Caco-2 (cell line): ENCODE results near the gene ZNF543. TPM values are rescaled to one million over a fixed set of nuclear protein-coding genes. Genes with fewer than 3 reads are reported as not detected.
A peak's percentile ranks its signal among the peaks of the same experiment; 100 is the strongest.
"Not testable (repeated sequence)": the region's sequence is repeated elsewhere in the genome, so short reads cannot be mapped to it uniquely, and the experiment has no call there.

Experiments used
- BruUV-seq: library from RNA; stranded (reverse); fragments of 400-500 nt; replicated peaks from 2 replicates; lab custom pipeline; 2021; lab: Mats Ljungman, UMichigan
- CTCF ChIA-PET: fragments of 300-600 bp; sonication (Branson Sonifier 250); formaldehyde crosslinking; loops from one replicate; lab custom pipeline; 2022; ENCODE audit warnings: antibody characterized with exemption; lab: Charles Lee
- POLR2A ChIA-PET: fragments of 300-600 bp; sonication (Branson Sonifier 250); formaldehyde crosslinking; loops from one replicate; lab custom pipeline; 2022; ENCODE audit warnings: antibody characterized with exemption; lab: Charles Lee
- DNase-seq, 2 experiments: peaks; one replicate each; pipeline versions ENCODE4 v3.0.0 to v3.0.0-alpha.2; 2020 to 2022
- H3K27me3 ChIP-seq: replicated peaks from 2 replicates; pipeline ENCODE4 v1.6.0; 2011; ENCODE audit warnings: low read length; ENCODE audit not compliant: control insufficient read depth, insufficient read depth
- H3K36me3 ChIP-seq: 2 replicates; pipeline ENCODE4 v1.5.1; 2011; ENCODE audit warnings: low read length; ENCODE audit not compliant: control insufficient read depth, insufficient read depth
- H3K4me1 ChIP-seq: fragments of 250-450 bp; sonication (Bioruptor Pico); 2 replicates; pipeline ENCODE4 v1.5.1; 2020; ENCODE audit warnings: mild to moderate bottlenecking
- H3K4me3 ChIP-seq: 2 replicates; pipeline ENCODE4 v1.5.1; 2011; ENCODE audit warnings: low read depth, mild to moderate bottlenecking, control low read depth, low read length
- H3K9me3 ChIP-seq: fragments of 250-450 bp; sonication (Bioruptor Pico); 2 replicates; pipeline ENCODE4 v1.5.1; 2020; ENCODE audit warnings: mild to moderate bottlenecking, moderate library complexity
- H3K27ac Mint-ChIP-seq: one replicate; pipeline ENCODE4 v1.8.0; 2022; ENCODE audit warnings: mixed read lengths; ENCODE audit not compliant: unreplicated experiment
- H3K27me3 Mint-ChIP-seq: one replicate; pipeline ENCODE4 v1.8.0; 2022; ENCODE audit warnings: mixed read lengths; ENCODE audit not compliant: insufficient read depth, unreplicated experiment
- H3K36me3 Mint-ChIP-seq: one replicate; pipeline ENCODE4 v1.8.0; 2022; ENCODE audit warnings: mild to moderate bottlenecking, mixed read lengths; ENCODE audit not compliant: insufficient read depth, unreplicated experiment
- H3K4me1 Mint-ChIP-seq: one replicate; pipeline ENCODE4 v1.8.0; 2022; ENCODE audit warnings: low read depth, mixed read lengths; ENCODE audit not compliant: unreplicated experiment
- H3K4me3 Mint-ChIP-seq: one replicate; pipeline ENCODE4 v1.8.0; 2022; ENCODE audit warnings: mild to moderate bottlenecking, moderate library complexity, mixed read lengths; ENCODE audit not compliant: unreplicated experiment
- H3K9me3 Mint-ChIP-seq: one replicate; pipeline ENCODE4 v1.8.0; 2022; ENCODE audit warnings: mixed read lengths; ENCODE audit not compliant: unreplicated experiment
- CTCF ChIP-seq, 2 experiments: fragments of 200-600 bp in 1 of 2; IDR thresholded peaks; 1 replicate in 1 of 2; 2 replicates in 1 of 2; pipeline versions ENCODE4 v1.5.1 to v1.8.0; 2011 to 2022; ENCODE audit warnings: antibody characterized with exemption in 1 of 2, control low read depth in 1 of 2, inconsistent platforms in 1 of 2, low read depth in 1 of 2, low read length in 1 of 2, mild to moderate bottlenecking in 1 of 2, moderate library complexity in 1 of 2; ENCODE audit not compliant: insufficient read depth in 1 of 2, severe bottlenecking in 1 of 2, unreplicated experiment in 1 of 2
- intact Hi-C: fragments of 100-400 bp; cut with micrococcal nuclease; formaldehyde crosslinking; loops from one replicate; pipeline ENCODE4 v1.10.0; 2022; ENCODE audit not compliant: unreplicated experiment
- total RNA-seq: library from RNA; stranded (reverse); gene quantifications from 2 replicates; pipeline ENCODE4 v1.2.3, GENCODE V29; 2022

The ZNF543 gene
- total RNA-seq, 1 experiment from 2014 or later = 3.5 TPM

GRCh38 chr19:57363688-57364181 is 43.5 kb downstream of the ZNF543 start:
- Histone ChIP-seq H3K4me3 (peak overlapping the region; percentile 77), H3K4me1 (peaks cover 3% of the 10 kb centered on the region; the same call in 1 of the 2 replicates), H3K27me3 (no peaks in the 10 kb centered on the region), H3K36me3 (no peaks in the 10 kb centered on the region), H3K9me3 (peaks cover 16% of the 10 kb centered on the region)
- H3K9me3 Mint-ChIP-seq = peaks cover 9% of the 10 kb centered on the region
- H3K27ac Mint-ChIP-seq = peak overlapping the region; percentile 95
- peaks cover 21% of the 10 kb centered on the region for H3K4me1 Mint-ChIP-seq
- TSS peak; percentile 46 for BruUV-seq
- TF ChIP-seq CTCF (IDR thresholded peaks at IDR 0.05; ENCODE audit: insufficient read depth in 1 of 2, low read depth in 1 of 2, low read length in 1 of 2, severe bottlenecking in 1 of 2, unreplicated experiment in 1 of 2) = no peak
- intact Hi-C loops = loop anchor here (1.0 kb wide), 4 partner anchors 48 to 123 kb away; partner anchors contain the start of genes ZNF17, ZNF460, ZNF749 and ZNF805
- H3K36me3 Mint-ChIP-seq = peaks cover 17% of the 10 kb centered on the region
- ChIA-PET POLR2A (interaction anchor here (1.0 kb wide), 1 partner anchor 26 kb away, joined by 3 read pairs; the partner anchor contains the start of gene ZNF548), CTCF (interaction anchor here (0.6 to 1.3 kb wide), 2 partner anchors 26 to 60 kb away, joined by 3 to 4 read pairs; partner anchors contain the start of gene ZNF548)
- H3K27me3 Mint-ChIP-seq = no peaks in the 10 kb centered on the region
- H3K4me3 Mint-ChIP-seq = peak overlapping the region; percentile 84
- DNase-seq = no peak

- intact Hi-C loops = no loop called here
- BruUV-seq = no TSS peak
- peaks cover 21% of the 10 kb centered on the region for H3K4me1 Mint-ChIP-seq
These were observed 46.5 kb downstream of the ZNF543 start for GRCh38 chr19:57366776-57367175.

GRCh38 chr19:57374179-57374578 is 53.9 kb downstream of the ZNF543 start:
- ChIA-PET CTCF (no interaction called here), POLR2A (no interaction called here)
- no peak overlapping the region for H3K4me3 ChIP-seq
- H3K9me3 Mint-ChIP-seq = peaks cover 33% of the 10 kb centered on the region
- H3K4me1 ChIP-seq = no peaks in the 10 kb centered on the region
- H3K9me3 ChIP-seq = peaks cover 36% of the 10 kb centered on the region
- no peaks in the 10 kb centered on the region; the same call in 1 of the 2 replicates for H3K36me3 ChIP-seq
- BruUV-seq = no TSS peak
- no peak overlapping the region for H3K27ac Mint-ChIP-seq
- H3K4me3 Mint-ChIP-seq = no peak overlapping the region
- peaks cover 17% of the 10 kb centered on the region for H3K36me3 Mint-ChIP-seq
- H3K27me3 Mint-ChIP-seq = no peaks in the 10 kb centered on the region
- no peak for TF ChIP-seq CTCF (IDR thresholded peaks at IDR 0.05; ENCODE audit: insufficient read depth in 1 of 2, low read depth in 1 of 2, low read length in 1 of 2, severe bottlenecking in 1 of 2, unreplicated experiment in 1 of 2)
- H3K4me1 Mint-ChIP-seq = no peaks in the 10 kb centered on the region
- H3K27me3 ChIP-seq = no peaks in the 10 kb centered on the region
- no peak for DNase-seq
- intact Hi-C loops = no loop called here

More at GRCh38 chr19:57366776-57367175, 46.5 kb downstream of the ZNF543 start:
- no peaks in the 10 kb centered on the region for H3K36me3 ChIP-seq
- H3K4me3 Mint-ChIP-seq = no peak overlapping the region
- CTCF ChIA-PET = no interaction called here
- no peak overlapping the region for H3K4me3 ChIP-seq
- peaks cover 3% of the 10 kb centered on the region; the same call in 1 of the 2 replicates for H3K4me1 ChIP-seq
- no peak for DNase-seq
- H3K27me3 Mint-ChIP-seq = no peaks in the 10 kb centered on the region
- no peaks in the 10 kb centered on the region for H3K27me3 ChIP-seq
- H3K36me3 Mint-ChIP-seq = peaks cover 17% of the 10 kb centered on the region
- H3K27ac Mint-ChIP-seq = no peak overlapping the region
- TF ChIP-seq CTCF (IDR thresholded peaks at IDR 0.05; ENCODE audit: insufficient read depth in 1 of 2, low read depth in 1 of 2, low read length in 1 of 2, severe bottlenecking in 1 of 2, unreplicated experiment in 1 of 2) = no peak
- peaks cover 9% of the 10 kb centered on the region for H3K9me3 Mint-ChIP-seq
- H3K9me3 ChIP-seq = peaks cover 11% of the 10 kb centered on the region
- POLR2A ChIA-PET = no interaction called here

- CTCF ChIA-PET, H3K4me1 Mint-ChIP-seq, H3K27ac Mint-ChIP-seq, H3K27me3 ChIP-seq, H3K36me3 ChIP-seq, BruUV-seq, intact Hi-C loops, DNase-seq, H3K27me3 Mint-ChIP-seq, H3K4me3 ChIP-seq, POLR2A ChIA-PET, H3K4me1 ChIP-seq, H3K4me3 Mint-ChIP-seq: not testable (repeated sequence)
- Mint-ChIP-seq H3K36me3 (peaks cover 17% of the 10 kb centered on the region), H3K9me3 (peaks cover 37% of the 10 kb centered on the region)
- H3K9me3 ChIP-seq = peaks cover 41% of the 10 kb centered on the region
These were observed 54.4 kb downstream of the ZNF543 start for GRCh38 chr19:57374647-57375046.
